Endodermal cell (in vitro differentiated cells): ENCODE data around the gene HOXB4. TPM values are rescaled to one million over a fixed set of nuclear protein-coding genes. Genes with fewer than 3 reads are reported as not detected.

Experiments used
- DNase-seq: peaks from one replicate; pipeline ENCODE4 v3.0.0-alpha.2; 2017
- H3K27ac ChIP-seq: 2 replicates; pipeline ENCODE4 v1.5.1; 2013; ENCODE audit warnings: mild to moderate bottlenecking, low read depth, low read length, moderate library complexity
- H3K27me3 ChIP-seq: 2 replicates; pipeline ENCODE4 v1.6.1; 2013; ENCODE audit warnings: mild to moderate bottlenecking, low read length, moderate library complexity; ENCODE audit not compliant: insufficient read depth, control insufficient read depth, poor library complexity, severe bottlenecking
- H3K36me3 ChIP-seq: 2 replicates; pipeline ENCODE4 v1.7.0; 2013; ENCODE audit warnings: mild to moderate bottlenecking, low read length, moderate library complexity; ENCODE audit not compliant: control insufficient read depth, insufficient read depth
- H3K4me1 ChIP-seq: one replicate; pipeline ENCODE4 v1.7.0; 2013; ENCODE audit warnings: low read length; ENCODE audit not compliant: control insufficient read depth, insufficient read depth
- H3K4me3 ChIP-seq: 2 replicates; pipeline ENCODE4 v1.5.1; 2013; ENCODE audit warnings: mild to moderate bottlenecking, low read length, moderate library complexity
- H3K9ac ChIP-seq: 2 replicates; pipeline ENCODE4 v1.6.1; 2013; ENCODE audit warnings: mild to moderate bottlenecking, low read length, moderate library complexity; ENCODE audit not compliant: poor library complexity, severe bottlenecking; ENCODE audit errors: extremely low read depth
- H3K9me3 ChIP-seq: 2 replicates; pipeline ENCODE4 v1.6.1; 2013; ENCODE audit warnings: mild to moderate bottlenecking, low read length, moderate library complexity; ENCODE audit not compliant: control insufficient read depth
- H3K27ac Mint-ChIP-seq: 2 replicates; pipeline ENCODE4 v1.8.0; 2020; ENCODE audit warnings: mixed read lengths
- H3K27me3 Mint-ChIP-seq: 2 replicates; pipeline ENCODE4 v1.8.0; 2021; ENCODE audit warnings: mild to moderate bottlenecking, mixed read lengths; ENCODE audit not compliant: insufficient read depth
- H3K36me3 Mint-ChIP-seq: 2 replicates; pipeline ENCODE4 v1.8.0; 2020; ENCODE audit warnings: low read depth, mixed read lengths
- H3K4me1 Mint-ChIP-seq: 2 replicates; pipeline ENCODE4 v1.8.0; 2020; ENCODE audit warnings: mixed read lengths
- H3K4me3 Mint-ChIP-seq: 2 replicates; pipeline ENCODE4 v1.8.0; 2020; ENCODE audit warnings: mild to moderate bottlenecking, moderate library complexity, mixed read lengths
- H3K9me3 Mint-ChIP-seq: 2 replicates; pipeline ENCODE4 v1.8.0; 2020; ENCODE audit warnings: mild to moderate bottlenecking, mixed read lengths
- CTCF ChIP-seq: fragments of 200-600 bp; sonication (generic); conservative IDR thresholded peaks from 2 replicates; pipeline ENCODE4 v1.5.0; 2021; ENCODE audit warnings: antibody characterized with exemption, mild to moderate bottlenecking
- WGBS, 2 experiments: methylation state at CpG; one replicate each; pipeline versions ENCODE4 v1.1.5 to v1.1.7; 2013; ENCODE audit warnings: missing lambda C conversion rate in 2 of 2, mixed read lengths in 1 of 2; ENCODE audit not compliant: insufficient coverage in 1 of 2, insufficient read length in 1 of 2; 5-methylcytosine and 5-hydroxymethylcytosine counted together
- total RNA-seq, 2 donors: library from RNA; stranded (reverse); fragmentation: NEBNext Ultra II Directional in 1 of 2; extraction: Animal tissue kit (Norgen Biotek cat#: 25700) in 1 of 2; gene quantifications; 2 replicates in 1 of 2; 3 replicates in 1 of 2; pipeline ENCODE4 v1.2.1, GENCODE V29; 2021

HOXB4 gene
- total RNA-seq, 2 donors from 2014 or later = not detected

- H3K27me3 Mint-ChIP-seq = peaks cover 99% of the 10 kb centered on the region
- H3K4me3 ChIP-seq = no peak overlapping the region
- no peaks in the 10 kb centered on the region for H3K36me3 Mint-ChIP-seq
- H3K4me1 ChIP-seq = peaks cover 3% of the 10 kb centered on the region
- TF ChIP-seq CTCF = no peak
- DNase-seq = no peak
- no peak overlapping the region for H3K27ac ChIP-seq
- no peaks in the 10 kb centered on the region for H3K9me3 ChIP-seq
- 19 to 25% methylated on average over 4 to 7 of the region's 7 CpGs for WGBS, 2 experiments
- H3K27ac Mint-ChIP-seq = no peak overlapping the region
- H3K4me3 Mint-ChIP-seq = no peak overlapping the region
- peaks cover 10% of the 10 kb centered on the region for H3K4me1 Mint-ChIP-seq
- no peaks in the 10 kb centered on the region for H3K36me3 ChIP-seq
- peaks cover 100% of the 10 kb centered on the region for H3K27me3 ChIP-seq
- H3K9ac ChIP-seq = no peak overlapping the region
- no peaks in the 10 kb centered on the region for H3K9me3 Mint-ChIP-seq
These were observed 21.4 kb downstream of the HOXB4 start for GRCh38 chr17:48556576-48557401.

- no peak overlapping the region for H3K27ac Mint-ChIP-seq
- no peak overlapping the region for H3K9ac ChIP-seq
- no peaks in the 10 kb centered on the region for H3K9me3 ChIP-seq
- peaks cover 100% of the 10 kb centered on the region for H3K27me3 ChIP-seq
- no peaks in the 10 kb centered on the region for H3K9me3 Mint-ChIP-seq
- H3K4me1 ChIP-seq = peaks cover 3% of the 10 kb centered on the region
- H3K4me3 Mint-ChIP-seq = no peak overlapping the region
- peaks cover 99% of the 10 kb centered on the region for H3K27me3 Mint-ChIP-seq
- peak overlapping the region; percentile 53 for H3K27ac ChIP-seq
- DNase-seq = no peak
- H3K36me3 Mint-ChIP-seq = no peaks in the 10 kb centered on the region
- H3K4me1 Mint-ChIP-seq = peaks cover 10% of the 10 kb centered on the region
- no peak overlapping the region for H3K4me3 ChIP-seq
- no peak for TF ChIP-seq CTCF
- H3K36me3 ChIP-seq = no peaks in the 10 kb centered on the region
- WGBS, 2 experiments = 6 to 15% methylated on average over 3 to 4 of the region's 5 CpGs
These were observed 21.9 kb downstream of the HOXB4 start for GRCh38 chr17:48556229-48556575.

GRCh38 chr17:48555258-48556228, 22.6 kb downstream of the HOXB4 start:
- Histone ChIP-seq H3K4me3 (peak overlapping the region; percentile 73), H3K9me3 (no peaks in the 10 kb centered on the region), H3K27ac (peak overlapping the region; percentile 67), H3K27me3 (peaks cover 99% of the 10 kb centered on the region), H3K36me3 (no peaks in the 10 kb centered on the region), H3K9ac (peak overlapping the region; percentile 8), H3K4me1 (peaks cover 6% of the 10 kb centered on the region)
- no peak overlapping the region for H3K27ac Mint-ChIP-seq
- WGBS, 2 experiments = 1 to 8% methylated on average over 9 to 33 of the region's 36 CpGs
- peaks cover 10% of the 10 kb centered on the region for H3K4me1 Mint-ChIP-seq
- peak overlapping the region; percentile 42 for H3K4me3 Mint-ChIP-seq
- DNase-seq = peak; percentile 78
- no peaks in the 10 kb centered on the region for H3K9me3 Mint-ChIP-seq
- peaks cover 99% of the 10 kb centered on the region for H3K27me3 Mint-ChIP-seq
- no peak for TF ChIP-seq CTCF
- H3K36me3 Mint-ChIP-seq = no peaks in the 10 kb centered on the region
